Heart left ventricle (tissue), 13 donors: ENCODE data around the gene NFXL1.

Experiments
- CTCF ChIP-seq, 12 donors: fragments of 200-600 bp; sonication (generic) in 4 of 12; IDR thresholded peaks; one replicate each; pipeline versions ENCODE4 v1.5.0 to v1.8.0; 2018 to 2022; ENCODE audit warnings: antibody characterized with exemption in 12 of 12, mild to moderate bottlenecking in 5 of 12
- POLR2A ChIP-seq, 2 donors: fragments of 450-650 bp; IDR thresholded peaks; one replicate each; pipeline ENCODE4 v1.6.1; 2017; ENCODE audit warnings: antibody characterized with exemption in 2 of 2, mild to moderate bottlenecking in 2 of 2, moderate library complexity in 2 of 2
- donor health status: ischemic (EF 13 %, LVEDD 7.1; RV severe dilation, severe dysfunction).
- donor health status: DM: no; HTN: yes; CAD: no.
- donor health status: DM: no; HTN: no; CAD: no.
- donor health status: ischemic (EF 25% LVEDD 6.9; RV normal size, moderate dysfunction).
- donor health status: ischemic (EF 25% LVEDD 5.7; RV mildly dilated, moderate dysfunction).
- donor health status: ischemic (EF 35%, LVEDD 5.7; RV mildly dilated, moderate dysfunction).
- donor health status: nonischemic (EF 11% LVEDD 7.7; RV severe dilation, severe dysfunction).
- donor health status: DM: yes; HTN: yes; CAD: no.
- donor health status: PGD.
- donor health status: ischemic (EF 29% LVEDD 5.4; RV normal size, mild dysfunction).
- donor health status: nonischemic (EF 23%, LVEDD 6.1; RV moderate dilation, normal function).

GRCh38 chr4:47829438-47829837 is 84.9 kb downstream of the NFXL1 start:
- TF ChIP-seq CTCF (IDR thresholded peaks at IDR 0.05): no peak
- no peak for TF ChIP-seq POLR2A (IDR thresholded peaks at IDR 0.05)
